ENCODE data around the gene VPS39.

Gene VPS39

GRCh38 chr15:42199126-42199525 is 9.0 kb downstream of the VPS39 start:
- Histone ChIP-seq H3K27ac (ENCODE audit: low read depth, low read length) (no peak overlapping the region), H3K36me3 (ENCODE audit: control insufficient read depth, insufficient read depth, low read length) (peaks cover 11% of the 10 kb centered on the region), H3K4me3 (ENCODE audit: low read depth, low read length) (no peak overlapping the region), H3K9me3 (ENCODE audit: control insufficient read depth, insufficient read depth, low read length) (no peaks in the 10 kb centered on the region), H3K27me3 (ENCODE audit: control insufficient read depth, insufficient read depth, low read length) (no peaks in the 10 kb centered on the region), H3K9ac (ENCODE audit: low read depth, low read length) (no peak overlapping the region), H3K4me1 (ENCODE audit: control insufficient read depth, insufficient read depth, low read length) (no peaks in the 10 kb centered on the region)

GRCh38 chr15:42198516-42198915 is 9.6 kb downstream of the VPS39 start:
- H3K36me3 ChIP-seq (ENCODE audit: control insufficient read depth, insufficient read depth, low read length): peaks cover 11% of the 10 kb centered on the region
- no peak overlapping the region for H3K27ac ChIP-seq (ENCODE audit: low read depth, low read length)
- H3K9ac ChIP-seq (ENCODE audit: low read depth, low read length): no peak overlapping the region
- H3K4me1 ChIP-seq (ENCODE audit: control insufficient read depth, insufficient read depth, low read length): no peaks in the 10 kb centered on the region
- H3K9me3 ChIP-seq (ENCODE audit: control insufficient read depth, insufficient read depth, low read length): no peaks in the 10 kb centered on the region
- H3K27me3 ChIP-seq (ENCODE audit: control insufficient read depth, insufficient read depth, low read length): no peaks in the 10 kb centered on the region
- no peak overlapping the region for H3K4me3 ChIP-seq (ENCODE audit: low read depth, low read length)

- no peak overlapping the region for H3K27ac ChIP-seq (ENCODE audit: low read depth, low read length)
- no peaks in the 10 kb centered on the region for H3K4me1 ChIP-seq (ENCODE audit: control insufficient read depth, insufficient read depth, low read length)
- H3K4me3 ChIP-seq (ENCODE audit: low read depth, low read length): no peak overlapping the region
- H3K9ac ChIP-seq (ENCODE audit: low read depth, low read length): no peak overlapping the region
- H3K9me3 ChIP-seq (ENCODE audit: control insufficient read depth, insufficient read depth, low read length): no peaks in the 10 kb centered on the region
- peaks cover 31% of the 10 kb centered on the region for H3K36me3 ChIP-seq (ENCODE audit: control insufficient read depth, insufficient read depth, low read length)
- H3K27me3 ChIP-seq (ENCODE audit: control insufficient read depth, insufficient read depth, low read length): no peaks in the 10 kb centered on the region
Measured at GRCh38 chr15:42194513-42194912, 13.6 kb downstream of the VPS39 start.

- Histone ChIP-seq H3K36me3 (ENCODE audit: control insufficient read depth, insufficient read depth, low read length) (peaks cover 37% of the 10 kb centered on the region), H3K4me3 (ENCODE audit: low read depth, low read length) (no peak overlapping the region), H3K4me1 (ENCODE audit: control insufficient read depth, insufficient read depth, low read length) (no peaks in the 10 kb centered on the region), H3K27me3 (ENCODE audit: control insufficient read depth, insufficient read depth, low read length) (no peaks in the 10 kb centered on the region), H3K9me3 (ENCODE audit: control insufficient read depth, insufficient read depth, low read length) (no peaks in the 10 kb centered on the region), H3K9ac (ENCODE audit: low read depth, low read length) (no peak overlapping the region), H3K27ac (ENCODE audit: low read depth, low read length) (no peak overlapping the region)
Measured at GRCh38 chr15:42193383-42193782, 14.7 kb downstream of the VPS39 start.

- no peak overlapping the region for H3K27ac ChIP-seq (ENCODE audit: low read depth, low read length)
- H3K4me3 ChIP-seq (ENCODE audit: low read depth, low read length): no peak overlapping the region
- no peak overlapping the region for H3K9ac ChIP-seq (ENCODE audit: low read depth, low read length)
- peaks cover 40% of the 10 kb centered on the region for H3K36me3 ChIP-seq (ENCODE audit: control insufficient read depth, insufficient read depth, low read length)
- H3K9me3 ChIP-seq (ENCODE audit: control insufficient read depth, insufficient read depth, low read length): no peaks in the 10 kb centered on the region
- no peaks in the 10 kb centered on the region for H3K27me3 ChIP-seq (ENCODE audit: control insufficient read depth, insufficient read depth, low read length)
- no peaks in the 10 kb centered on the region for H3K4me1 ChIP-seq (ENCODE audit: control insufficient read depth, insufficient read depth, low read length)
Measured at GRCh38 chr15:42191610-42192346, 16.3 kb downstream of the VPS39 start.

GRCh38 chr15:42190370-42190769 is 17.7 kb downstream of the VPS39 start:
- Histone ChIP-seq H3K36me3 (ENCODE audit: control insufficient read depth, insufficient read depth, low read length) (peaks cover 54% of the 10 kb centered on the region), H3K9me3 (ENCODE audit: control insufficient read depth, insufficient read depth, low read length) (no peaks in the 10 kb centered on the region), H3K9ac (ENCODE audit: low read depth, low read length) (no peak overlapping the region), H3K4me1 (ENCODE audit: control insufficient read depth, insufficient read depth, low read length) (no peaks in the 10 kb centered on the region), H3K27me3 (ENCODE audit: control insufficient read depth, insufficient read depth, low read length) (no peaks in the 10 kb centered on the region), H3K4me3 (ENCODE audit: low read depth, low read length) (no peak overlapping the region), H3K27ac (ENCODE audit: low read depth, low read length) (no peak overlapping the region)

- Histone ChIP-seq H3K4me3 (ENCODE audit: low read depth, low read length) (no peak overlapping the region), H3K27ac (ENCODE audit: low read depth, low read length) (no peak overlapping the region), H3K27me3 (ENCODE audit: control insufficient read depth, insufficient read depth, low read length) (no peaks in the 10 kb centered on the region), H3K9me3 (ENCODE audit: control insufficient read depth, insufficient read depth, low read length) (no peaks in the 10 kb centered on the region), H3K4me1 (ENCODE audit: control insufficient read depth, insufficient read depth, low read length) (no peaks in the 10 kb centered on the region), H3K9ac (ENCODE audit: low read depth, low read length) (no peak overlapping the region), H3K36me3 (ENCODE audit: control insufficient read depth, insufficient read depth, low read length) (peaks cover 80% of the 10 kb centered on the region)
Measured at GRCh38 chr15:42185801-42186200, 22.3 kb downstream of the VPS39 start.

- H3K9me3 ChIP-seq (ENCODE audit: control insufficient read depth, insufficient read depth, low read length): no peaks in the 10 kb centered on the region
- H3K4me3 ChIP-seq (ENCODE audit: low read depth, low read length): no peak overlapping the region
- H3K27me3 ChIP-seq (ENCODE audit: control insufficient read depth, insufficient read depth, low read length): no peaks in the 10 kb centered on the region
- peaks cover 83% of the 10 kb centered on the region for H3K36me3 ChIP-seq (ENCODE audit: control insufficient read depth, insufficient read depth, low read length)
- no peak overlapping the region for H3K9ac ChIP-seq (ENCODE audit: low read depth, low read length)
- no peak overlapping the region for H3K27ac ChIP-seq (ENCODE audit: low read depth, low read length)
- H3K4me1 ChIP-seq (ENCODE audit: control insufficient read depth, insufficient read depth, low read length): no peaks in the 10 kb centered on the region
Measured at GRCh38 chr15:42184736-42185135, 23.4 kb downstream of the VPS39 start.

- Histone ChIP-seq H3K27me3 (ENCODE audit: control insufficient read depth, insufficient read depth, low read length) (no peaks in the 10 kb centered on the region), H3K27ac (ENCODE audit: low read depth, low read length) (no peak overlapping the region), H3K36me3 (ENCODE audit: control insufficient read depth, insufficient read depth, low read length) (peaks cover 85% of the 10 kb centered on the region), H3K9me3 (ENCODE audit: control insufficient read depth, insufficient read depth, low read length) (no peaks in the 10 kb centered on the region), H3K9ac (ENCODE audit: low read depth, low read length) (no peak overlapping the region), H3K4me3 (ENCODE audit: low read depth, low read length) (no peak overlapping the region), H3K4me1 (ENCODE audit: control insufficient read depth, insufficient read depth, low read length) (no peaks in the 10 kb centered on the region)
Measured at GRCh38 chr15:42184296-42184695, 23.8 kb downstream of the VPS39 start.

- Histone ChIP-seq H3K36me3 (ENCODE audit: control insufficient read depth, insufficient read depth, low read length) (peaks cover 87% of the 10 kb centered on the region), H3K9ac (ENCODE audit: low read depth, low read length) (no peak overlapping the region)
Measured at GRCh38 chr15:42182961-42183360, 25.1 kb downstream of the VPS39 start.

GRCh38 chr15:42182328-42182886 is 25.7 kb downstream of the VPS39 start:
- H3K9me3 ChIP-seq (ENCODE audit: control insufficient read depth, insufficient read depth, low read length): no peaks in the 10 kb centered on the region
- H3K36me3 ChIP-seq (ENCODE audit: control insufficient read depth, insufficient read depth, low read length): peaks cover 86% of the 10 kb centered on the region
- H3K27ac ChIP-seq (ENCODE audit: low read depth, low read length): no peak overlapping the region
- no peaks in the 10 kb centered on the region for H3K4me1 ChIP-seq (ENCODE audit: control insufficient read depth, insufficient read depth, low read length)
- H3K4me3 ChIP-seq (ENCODE audit: low read depth, low read length): no peak overlapping the region
- H3K9ac ChIP-seq (ENCODE audit: low read depth, low read length): no peak overlapping the region
- no peaks in the 10 kb centered on the region for H3K27me3 ChIP-seq (ENCODE audit: control insufficient read depth, insufficient read depth, low read length)

More at GRCh38 chr15:42182961-42183360, 25.1 kb downstream of the VPS39 start:
- no peak overlapping the region for H3K4me3 ChIP-seq (ENCODE audit: low read depth, low read length)
- H3K27ac ChIP-seq (ENCODE audit: low read depth, low read length): no peak overlapping the region
- H3K9me3 ChIP-seq (ENCODE audit: control insufficient read depth, insufficient read depth, low read length): no peaks in the 10 kb centered on the region
- H3K4me1 ChIP-seq (ENCODE audit: control insufficient read depth, insufficient read depth, low read length): no peaks in the 10 kb centered on the region
- H3K27me3 ChIP-seq (ENCODE audit: control insufficient read depth, insufficient read depth, low read length): no peaks in the 10 kb centered on the region
